Pancreas (tissue), 10 donors: ENCODE results near the gene OR51E1. TPM values are rescaled to one million over a fixed set of nuclear protein-coding genes. Genes with fewer than 3 reads are reported as not detected.

ENCODE experiments used
- ATAC-seq, 4 donors: fragments of 200-7000 bp; cut with Tn5 transposase; one replicate each; pipeline versions ENCODE4 v1.8.0 to v1.9.1; 2020; ENCODE audit warnings: mild to moderate bottlenecking in 4 of 4, moderate library complexity in 4 of 4
- DNase-seq, 6 donors: peaks; one replicate each; pipeline ENCODE4 v3.0.0-alpha.2; 2020
- FAIRE-seq: peaks from 2 replicates; lab custom pipeline; 2012; peaks lifted over from hg19 to GRCh38; lab: Jason Lieb, UNC
- H3K27ac ChIP-seq, 4 donors: fragments of 200-600 bp; sonication (generic); 1 replicate in 3 of 4; 2 replicates in 1 of 4; pipeline versions ENCODE4 v1.5.0 to v1.8.0; 2020
- H3K27me3 ChIP-seq, 4 donors: fragments of 200-600 bp; one replicate each; pipeline ENCODE4 v1.8.0; 2021
- H3K36me3 ChIP-seq, 3 donors: fragments of 200-600 bp; sonication (generic) in 1 of 3; one replicate each; pipeline versions ENCODE4 v1.5.0 to v1.8.0; 2020 to 2021
- H3K4me1 ChIP-seq, 3 donors: fragments of 200-600 bp; one replicate each; pipeline ENCODE4 v1.8.0; 2021
- H3K4me3 ChIP-seq, 4 donors: fragments of 200-600 bp; sonication (generic) in 2 of 4; one replicate each; pipeline versions ENCODE4 v1.5.0 to v1.8.0; 2020 to 2021
- H3K9me3 ChIP-seq, 4 donors: fragments of 200-600 bp; one replicate each; pipeline ENCODE4 v1.8.0; 2021
- CTCF ChIP-seq, 4 donors: fragments of 200-600 bp; sonication (generic) in 3 of 4; IDR thresholded peaks; one replicate each; pipeline versions ENCODE4 v1.5.0 to v1.8.0; 2021; ENCODE audit warnings: antibody characterized with exemption in 4 of 4
- WGBS, 2 donors: extraction: QIAGEN DNeasy Blood & Tissue Kit; methylation state at CpG; one replicate each; pipeline ENCODE4 v1.1.7; 2013; 5-methylcytosine and 5-hydroxymethylcytosine counted together
- intact Hi-C, 3 donors: fragments of 100-400 bp; cut with DNase I; formaldehyde crosslinking; loops; one replicate each; pipeline versions ENCODE4 v1.11.1 to v1.14.2; 2022
- polyA plus RNA-seq, 2 donors: library from polyadenylated mRNA; stranded (reverse); fragments of 200-250 nt; gene quantifications; one replicate each; pipeline ENCODE4 v1.2.3, GENCODE V29; 2013
- total RNA-seq, 6 donors: library from RNA; stranded (reverse); fragmentation: NEBNext Ultra II Directional in 4 of 6; extraction: Animal tissue kit (Norgen Biotek cat#: 25700) in 4 of 6; gene quantifications; one replicate each; pipeline versions ENCODE4 v1.2.1 to v1.2.4, GENCODE V29; 2021 to 2023
- donor health status: healthy with polysubstance abuse.
- donor health status: DM: no; HTN: no; CAD: no; lungs with moderate emphysema.
- donor health status: DM: no; HTN: no; CAD: no.
- donor health status: control.
- donor health status: control.
- donor health status: Bipolar disorder and iron deficiency.
- donor health status: DM: yes; HTN: yes; CAD: no.
- donor health status: DM: no; HTN: no; CAD: no.
- donor health status: DM: no; HTN: no; CAD: no.
- donor health status: DM: yes; HTN: yes; CAD: no.

Gene OR51E1
- total and polyA plus RNA-seq, 8 donors, result 0.06 to 0.23 (median 0.10) TPM; not detected in 4

GRCh38 chr11:4671741-4672140, 28.0 kb downstream of the OR51E1 start:
- no peak for DNase-seq
- intact Hi-C loops, result no loop called here
- WGBS, 2 donors, result 66 to 72% methylated on average over 2 of the region's 2 CpGs
- H3K27ac ChIP-seq, result no peak overlapping the region
- no peaks in the 10 kb centered on the region for H3K4me1 ChIP-seq
- H3K27me3 ChIP-seq, result no peaks in the 10 kb centered on the region
- TF ChIP-seq CTCF (IDR thresholded peaks at IDR 0.05), result no peak
- FAIRE-seq, result no peak
- H3K4me3 ChIP-seq, result no peak overlapping the region
- no peaks in the 10 kb centered on the region for H3K36me3 ChIP-seq
- H3K9me3 ChIP-seq, result no peaks in the 10 kb centered on the region
- no peak for ATAC-seq

- H3K9me3 ChIP-seq, result no peaks in the 10 kb centered on the region
- H3K27ac ChIP-seq, result no peak overlapping the region
- no peak overlapping the region for H3K4me3 ChIP-seq
- H3K4me1 ChIP-seq, result no peaks in the 10 kb centered on the region
- intact Hi-C loops, result no loop called here
- H3K27me3 ChIP-seq, result no peaks in the 10 kb centered on the region
- no peak for FAIRE-seq
- no peak for ATAC-seq
- no peak for DNase-seq
- H3K36me3 ChIP-seq, result no peaks in the 10 kb centered on the region
- TF ChIP-seq CTCF (IDR thresholded peaks at IDR 0.05), result no peak
- 36 to 50% methylated on average over 3 of the region's 3 CpGs for WGBS, 2 donors
Measured at GRCh38 chr11:4672470-4672869, 28.7 kb downstream of the OR51E1 start.

- WGBS, 2 donors, result 50 to 59% methylated on average over 2 of the region's 2 CpGs
- DNase-seq (no peak), FAIRE-seq (no peak), ATAC-seq (no peak)
- intact Hi-C loops, result no loop called here
- TF ChIP-seq CTCF (IDR thresholded peaks at IDR 0.05), result no peak
- Histone ChIP-seq H3K27me3 (no peaks in the 10 kb centered on the region), H3K36me3 (no peaks in the 10 kb centered on the region), H3K27ac (no peak overlapping the region), H3K9me3 (no peaks in the 10 kb centered on the region), H3K4me1 (no peaks in the 10 kb centered on the region), H3K4me3 (no peak overlapping the region)
Measured at GRCh38 chr11:4673781-4674180, 30.0 kb downstream of the OR51E1 start.

- 68 to 75% methylated on average over 2 of the region's 2 CpGs for WGBS, 2 donors
- Histone ChIP-seq H3K4me1 (no peaks in the 10 kb centered on the region), H3K4me3 (no peak overlapping the region), H3K36me3 (no peaks in the 10 kb centered on the region), H3K27ac (no peak overlapping the region), H3K27me3 (no peaks in the 10 kb centered on the region), H3K9me3 (no peaks in the 10 kb centered on the region)
- intact Hi-C loops, result no loop called here
- no peak for DNase-seq
- no peak for ATAC-seq
- FAIRE-seq, result no peak
- no peak for TF ChIP-seq CTCF (IDR thresholded peaks at IDR 0.05)
Measured at GRCh38 chr11:4677948-4678347, 34.2 kb downstream of the OR51E1 start.

GRCh38 chr11:4680341-4680740, 36.6 kb downstream of the OR51E1 start:
- no peaks in the 10 kb centered on the region for H3K9me3 ChIP-seq
- no peaks in the 10 kb centered on the region for H3K27me3 ChIP-seq
- no peak overlapping the region for H3K27ac ChIP-seq
- DNase-seq (no peak), ATAC-seq (no peak), FAIRE-seq (no peak)
- no peaks in the 10 kb centered on the region for H3K36me3 ChIP-seq
- WGBS, 2 donors, result 41 to 42% methylated on average over 3 of the region's 3 CpGs
- TF ChIP-seq CTCF (IDR thresholded peaks at IDR 0.05), result no peak
- no peaks in the 10 kb centered on the region for H3K4me1 ChIP-seq
- intact Hi-C loops, result no loop called here
- H3K4me3 ChIP-seq, result no peak overlapping the region
